Measurements from ENCODE around the gene SCG5. TPM values are rescaled to one million over a fixed set of nuclear protein-coding genes. Genes with fewer than 3 reads are reported as not detected.

The SCG5 gene
- total RNA-seq, 1 donor from 2014 or later, result 136 TPM

- DNase-seq (ENCODE audit: low spot score in 2 of 2), result no peak
- FAIRE-seq, result no peak
These were observed 46.0 kb downstream of the SCG5 start for GRCh38 chr15:32687556-32687955.

GRCh38 chr15:32688151-32688639 lies 46.7 kb downstream of the SCG5 start:
- no peak for FAIRE-seq
- DNase-seq (ENCODE audit: low spot score in 2 of 2), result no peak

DNA sequence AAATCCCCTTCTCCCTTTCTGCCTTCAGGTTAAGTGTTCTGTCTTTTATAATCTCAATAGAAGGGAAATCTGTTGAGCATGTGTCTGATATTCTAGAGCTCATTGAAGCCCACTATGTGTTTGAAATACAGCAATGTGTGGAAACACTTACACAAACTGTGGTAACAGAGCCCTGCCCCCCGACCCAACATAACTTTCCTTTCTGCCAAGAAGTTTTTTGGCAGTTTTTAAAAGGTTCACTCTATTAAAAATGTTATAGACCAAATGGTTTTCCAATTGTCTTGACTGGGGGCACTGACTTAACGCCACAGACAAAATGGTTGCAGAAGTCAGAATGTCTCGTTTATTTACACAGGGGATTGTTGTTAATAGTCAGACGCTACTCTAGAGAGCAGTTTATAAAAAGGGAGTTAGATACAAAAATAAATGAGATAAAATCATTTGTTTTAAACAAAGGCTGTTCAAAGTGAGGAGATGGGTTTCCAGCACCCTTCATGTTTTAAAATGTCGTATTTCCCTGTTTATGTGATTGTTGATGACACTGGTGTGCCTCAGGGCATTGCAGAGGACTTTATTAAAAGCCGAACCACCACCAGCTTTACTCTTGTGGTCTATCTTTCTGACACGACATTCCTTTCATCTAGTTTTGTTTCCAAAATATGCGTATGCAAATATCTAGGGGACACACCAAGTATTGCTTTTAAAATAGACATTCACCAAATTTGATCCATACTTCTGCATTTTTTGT lies 49.6 kb downstream of the SCG5 start:
- DNase-seq (ENCODE audit: low spot score in 2 of 2) (no peak), FAIRE-seq (no peak)

- FAIRE-seq, result no peak
- no peak for DNase-seq (ENCODE audit: low spot score in 2 of 2)
These were observed 50.2 kb downstream of the SCG5 start for GRCh38 chr15:32691689-32692038.

- FAIRE-seq (no peak), DNase-seq (ENCODE audit: low spot score in 2 of 2) (no peak)
These were observed 50.8 kb downstream of the SCG5 start for GRCh38 chr15:32692286-32692685.

DNA sequence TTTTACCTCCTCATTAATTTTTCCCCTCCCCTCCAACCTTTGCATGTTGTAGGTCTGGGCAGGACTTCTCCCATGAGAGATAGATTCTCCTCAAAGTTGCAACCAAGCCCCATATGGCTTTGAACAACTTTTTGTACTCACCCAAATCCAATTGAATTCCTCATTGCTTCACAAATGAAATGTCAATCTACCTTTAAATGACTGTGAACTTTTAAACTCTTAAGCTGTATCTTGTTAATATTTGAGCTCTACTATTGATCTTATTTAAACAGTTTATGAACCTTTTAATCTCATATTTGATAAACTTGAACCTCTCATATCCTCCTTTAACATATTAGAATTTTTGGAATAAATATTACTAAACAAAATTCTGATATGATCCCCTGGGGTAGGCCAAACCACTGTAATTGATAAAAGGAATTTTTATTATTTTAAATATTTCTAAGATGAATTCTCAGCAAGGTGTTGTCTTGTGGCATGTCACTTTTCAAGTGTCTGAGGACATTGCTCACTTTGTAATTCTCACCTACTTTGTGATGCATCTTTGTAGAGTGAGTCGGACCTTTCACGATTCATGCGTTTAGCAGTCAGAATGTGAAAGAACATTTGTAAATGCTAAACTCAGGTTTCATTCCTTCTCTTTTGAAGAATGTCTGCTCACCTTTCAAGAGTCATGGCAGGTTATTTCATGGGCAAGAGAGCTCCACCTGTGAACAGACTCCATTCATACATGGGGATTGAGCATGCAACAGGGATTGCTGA lies 52.9 kb downstream of the SCG5 start:
- DNase-seq (ENCODE audit: low spot score in 2 of 2), result no peak
- FAIRE-seq, result no peak

GRCh38 chr15:32698773-32699390 lies 57.4 kb downstream of the SCG5 start:
- FAIRE-seq (no peak), DNase-seq (ENCODE audit: low spot score in 2 of 2) (no peak)

DNA sequence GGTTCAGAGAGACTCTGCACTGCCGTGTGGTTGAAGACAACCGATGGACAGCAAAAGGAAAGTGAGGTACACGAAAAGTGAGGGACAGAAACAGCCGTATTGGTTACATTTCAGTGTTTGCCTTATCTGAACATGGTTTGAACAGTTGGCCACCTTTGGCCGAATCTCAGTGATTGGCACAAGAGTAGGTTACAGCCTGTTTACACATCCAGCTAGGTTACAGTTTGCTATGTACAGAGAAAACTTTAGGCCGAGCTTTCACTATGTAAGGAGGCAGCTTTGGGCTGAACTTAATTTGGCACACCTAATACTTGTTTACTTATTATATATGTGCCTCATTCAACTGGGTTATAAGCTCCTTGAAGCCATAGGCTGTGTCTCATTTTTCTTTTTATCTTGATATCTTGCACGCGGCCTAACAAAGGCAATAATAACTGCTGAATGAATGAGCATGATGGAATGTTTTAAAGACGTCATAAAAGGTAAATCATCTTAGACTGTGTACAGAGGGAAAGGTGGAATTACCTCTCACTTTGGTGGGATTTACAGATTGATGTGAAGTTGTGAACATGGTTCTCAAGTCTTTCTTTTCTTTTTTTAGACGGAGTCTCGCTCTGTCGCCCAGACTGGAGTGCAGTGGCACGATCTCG lies 59.1 kb downstream of the SCG5 start:
- DNase-seq (ENCODE audit: low spot score in 2 of 2), result no peak
- no peak for FAIRE-seq

GRCh38 chr15:32701863-32702262 lies 60.4 kb downstream of the SCG5 start:
- FAIRE-seq, result no peak
- DNase-seq (ENCODE audit: low spot score in 2 of 2), result no peak

DNA sequence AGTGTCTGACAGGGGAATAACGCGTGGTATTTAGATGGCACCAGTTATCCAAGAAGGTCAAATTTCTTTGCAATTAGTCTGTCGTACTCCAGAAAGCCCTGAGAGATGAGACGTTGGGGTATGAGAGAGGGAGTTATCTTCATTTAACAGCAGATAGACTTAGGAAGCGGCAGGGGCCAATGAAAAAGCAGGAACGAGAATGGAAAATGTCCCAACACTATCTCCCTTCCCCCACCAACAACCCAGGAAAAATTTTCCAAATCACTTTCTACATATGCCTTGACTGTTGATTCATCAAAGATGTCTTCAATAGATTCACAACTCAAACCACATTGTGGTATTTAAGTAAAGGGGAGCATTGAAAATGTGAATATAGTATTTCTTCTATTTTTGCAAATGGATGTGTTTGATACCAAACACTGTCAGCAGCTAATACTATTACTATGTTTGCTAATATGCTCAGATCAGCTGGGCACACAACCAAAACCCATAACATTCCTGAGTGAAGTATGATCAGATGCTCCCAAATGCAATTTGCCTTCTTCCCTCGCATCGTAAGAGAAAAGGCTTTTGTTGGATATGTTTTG lies 63.0 kb downstream of the SCG5 start:
- DNase-seq (ENCODE audit: low spot score in 2 of 2), result no peak
- no peak for FAIRE-seq

GRCh38 chr15:32705446-32705845 lies 63.9 kb downstream of the SCG5 start:
- FAIRE-seq (no peak), DNase-seq (ENCODE audit: low spot score in 2 of 2) (no peak)

DNA sequence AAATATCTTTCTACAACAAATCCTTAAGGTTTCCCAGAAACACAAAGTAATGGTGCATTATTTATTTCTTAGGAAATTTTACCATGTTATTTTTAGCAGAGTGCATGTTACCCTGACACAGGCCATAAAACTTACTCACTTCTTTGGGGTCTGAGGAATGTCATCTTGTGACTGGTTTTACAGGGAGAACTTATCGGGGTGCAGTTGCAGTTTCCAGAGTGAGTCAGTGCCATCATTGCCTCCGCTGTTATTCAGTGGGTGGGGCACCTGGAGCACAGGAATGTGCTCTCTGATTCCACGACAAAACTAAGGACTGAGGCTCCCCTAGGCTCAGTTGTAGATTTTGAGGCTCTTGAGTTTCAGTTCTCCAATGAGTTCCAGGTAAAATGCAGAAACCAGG lies 65.2 kb downstream of the SCG5 start:
- DNase-seq (ENCODE audit: low spot score in 2 of 2) (no peak), FAIRE-seq (no peak)

DNA sequence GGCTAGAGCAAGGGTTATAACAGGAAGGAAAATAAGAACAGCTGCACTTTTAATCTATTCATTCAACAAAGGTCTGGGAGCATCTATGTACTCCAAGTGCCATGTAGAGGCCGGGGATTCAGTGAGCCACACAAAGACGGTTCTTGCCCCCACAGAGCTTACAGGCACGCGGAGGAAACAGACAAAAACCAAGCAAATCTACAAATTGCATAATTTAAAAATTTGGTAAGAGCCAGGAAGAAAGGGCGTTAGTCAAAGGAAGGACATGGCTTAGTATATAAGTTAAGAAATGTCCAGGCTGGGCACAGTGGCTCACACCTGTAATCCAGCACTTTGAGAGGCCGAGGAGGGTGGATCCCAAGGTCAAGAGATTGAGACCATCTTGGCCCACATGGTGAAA lies 65.9 kb downstream of the SCG5 start:
- no peak for FAIRE-seq
- no peak for DNase-seq (ENCODE audit: low spot score in 2 of 2)

DNA sequence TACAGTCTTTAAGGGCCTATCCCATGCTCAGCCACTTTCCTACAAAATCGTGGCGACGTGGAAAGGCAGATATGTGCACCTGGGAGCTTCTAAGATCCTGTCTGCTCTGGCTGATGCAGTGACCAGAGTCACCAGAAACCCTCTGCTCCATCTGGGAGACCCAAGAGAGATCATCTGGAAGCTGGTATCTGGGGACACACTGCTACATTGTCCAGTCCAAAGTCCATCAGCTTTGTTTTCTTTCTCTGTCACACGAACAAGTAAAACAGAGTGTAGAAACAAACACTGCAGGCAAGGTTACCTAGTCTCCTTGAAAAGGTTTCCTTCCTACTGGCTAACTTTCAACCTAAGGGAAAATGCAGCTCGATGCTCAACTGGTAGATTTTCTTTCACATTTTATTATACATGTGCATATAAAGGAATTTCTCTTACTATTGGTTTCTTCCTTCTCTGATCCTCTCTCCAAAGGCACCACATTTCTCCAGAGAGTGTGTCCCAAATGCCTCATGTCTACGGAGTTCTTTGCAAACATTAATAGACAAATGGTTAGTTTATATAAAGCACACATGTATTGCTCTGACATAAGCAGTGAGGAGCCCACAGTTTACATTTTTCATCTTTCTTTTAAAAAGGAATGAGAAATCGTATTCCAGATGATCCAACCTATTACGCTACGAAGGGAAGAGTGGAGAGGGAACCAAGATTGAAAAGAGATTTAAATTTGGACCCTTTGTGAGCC lies 68.0 kb downstream of the SCG5 start:
- FAIRE-seq, result no peak

DNA sequence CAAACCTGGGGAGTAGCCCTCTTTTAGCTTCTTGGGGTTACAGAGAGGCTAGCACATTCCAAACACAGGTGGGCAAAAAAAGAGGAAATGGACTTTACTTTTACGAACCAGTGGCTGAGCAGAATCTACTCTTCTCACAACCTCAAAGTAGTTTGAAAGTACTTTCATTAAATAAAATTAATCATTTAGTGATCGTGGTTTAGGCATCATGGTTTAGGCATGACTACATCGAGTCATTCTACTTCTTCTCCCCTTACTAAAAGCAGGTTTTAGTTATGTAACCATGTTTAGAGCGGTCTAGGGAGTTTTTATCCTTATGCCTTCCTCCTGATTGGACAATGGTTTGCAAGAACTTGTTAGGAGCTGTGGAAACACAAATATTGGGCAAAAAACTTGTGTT lies 73.8 kb downstream of the SCG5 start:
- DNase-seq (ENCODE audit: low spot score in 2 of 2), result no peak
- FAIRE-seq, result no peak

More for the DNA sequence above, 68.0 kb downstream of the SCG5 start:
- DNase-seq (ENCODE audit: low spot score in 2 of 2), result no peak

DNA sequence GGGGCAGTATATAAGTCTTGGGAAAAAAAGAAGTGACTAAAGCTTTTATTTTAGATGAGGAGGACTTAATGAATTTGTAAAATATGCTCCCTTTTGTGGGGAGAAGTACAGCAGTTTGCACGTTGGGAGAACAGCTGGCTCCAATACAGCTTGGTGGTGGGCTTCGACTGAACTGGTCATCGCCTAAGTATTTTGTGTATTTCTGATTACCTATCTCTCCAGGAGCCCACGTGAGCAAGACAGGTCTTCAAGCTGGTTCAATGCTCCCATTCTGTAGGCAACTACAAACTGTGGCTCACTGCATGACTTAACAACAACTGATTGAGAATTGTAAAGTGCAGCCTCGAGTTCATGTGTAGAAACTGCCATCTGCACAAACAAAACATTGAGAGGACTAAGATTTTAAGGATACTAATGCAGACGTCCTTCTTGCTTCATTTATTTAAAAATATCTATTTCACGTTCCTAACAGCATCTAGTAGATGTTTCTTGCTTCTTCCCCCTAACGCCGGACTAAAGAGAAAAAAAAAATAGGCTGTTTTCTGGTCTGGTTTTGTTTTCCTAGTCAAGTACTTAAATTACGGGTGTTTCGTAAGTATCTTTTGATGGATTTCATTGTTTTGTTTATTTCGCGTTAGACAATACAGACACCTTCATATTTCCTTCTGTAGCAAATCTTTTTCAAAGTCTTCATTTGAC lies 74.9 kb downstream of the SCG5 start:
- FAIRE-seq (no peak), DNase-seq (ENCODE audit: low spot score in 2 of 2) (no peak)

DNA sequence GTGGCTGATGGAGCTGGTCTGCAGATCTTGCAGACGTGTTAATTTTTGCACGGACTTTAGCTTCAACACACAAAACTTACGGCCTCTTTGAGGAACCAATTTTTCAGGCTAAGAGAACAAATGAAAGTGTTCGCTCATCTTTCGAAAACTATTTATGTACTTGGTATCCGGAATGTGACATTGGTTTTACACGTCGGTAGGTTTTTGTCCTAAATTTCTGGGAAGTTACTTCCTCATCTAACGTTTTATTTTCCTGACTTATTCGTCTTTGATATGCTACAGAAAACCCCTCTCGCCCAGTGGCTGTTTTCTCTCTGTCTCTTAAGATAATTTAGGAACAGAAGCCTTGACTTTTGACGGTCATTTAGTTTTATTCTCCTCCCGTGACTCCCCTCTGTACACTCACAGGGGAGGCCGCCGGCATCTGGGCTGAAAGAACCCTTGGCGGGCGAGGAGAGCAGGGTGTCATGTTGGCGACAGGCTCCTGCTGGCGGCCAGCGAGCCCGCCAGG lies 75.5 kb downstream of the SCG5 start:
- FAIRE-seq, result no peak

DNA sequence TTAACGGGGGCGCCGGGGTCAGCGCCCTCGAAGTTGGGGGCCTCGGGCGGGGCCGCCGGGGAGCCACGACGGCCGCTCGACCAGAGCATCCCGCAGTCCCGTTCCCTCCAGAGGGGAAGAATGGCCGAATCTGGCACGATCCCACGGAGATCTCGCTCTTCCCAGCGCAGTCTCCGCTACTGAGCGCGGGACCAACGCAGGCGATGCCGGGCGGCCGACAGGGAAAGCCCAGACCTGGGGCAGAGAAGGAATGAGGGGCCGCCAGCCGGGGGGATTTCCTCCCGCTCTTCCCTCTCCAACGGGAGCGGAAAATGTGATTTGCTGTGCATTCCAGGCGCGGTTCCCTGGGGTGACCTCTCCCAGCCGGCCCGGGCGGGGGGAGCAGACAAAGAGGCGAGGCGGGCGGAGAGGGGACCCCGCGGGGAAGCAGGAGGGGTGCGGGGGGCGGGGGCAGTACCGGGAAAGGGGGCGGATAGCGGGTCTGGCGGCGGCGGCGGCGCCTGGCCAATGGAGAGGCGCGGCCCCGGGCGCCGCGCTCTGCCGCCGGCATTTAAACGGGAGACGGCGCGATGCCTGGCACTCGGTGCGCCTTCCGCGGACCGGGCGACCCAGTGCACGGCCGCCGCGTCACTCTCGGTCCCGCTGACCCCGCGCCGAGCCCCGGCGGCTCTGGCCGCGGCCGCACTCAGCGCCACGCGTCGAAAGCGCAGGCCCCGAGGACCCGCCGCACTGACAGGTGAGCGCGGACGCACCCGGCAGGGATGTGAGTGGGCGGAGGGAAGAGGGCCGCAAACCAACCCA lies 76.1 kb downstream of the SCG5 start, which contains the start of gene GREM1:
GREM1 (plus strand) TSS at position 579 of the 801 bp plus-strand sequence. CDS start 12,687 bp downstream, outside the sequence.
- DNase-seq (ENCODE audit: low spot score in 2 of 2) (peak; percentile 35 to 71), FAIRE-seq (no peak)

More for the DNA sequence above, 75.5 kb downstream of the SCG5 start:
- no peak for DNase-seq (ENCODE audit: low spot score in 2 of 2)

Data from frontal cortex (tissue), 4 donors.